ENCODE measurements around the gene EXO5.

DNA sequence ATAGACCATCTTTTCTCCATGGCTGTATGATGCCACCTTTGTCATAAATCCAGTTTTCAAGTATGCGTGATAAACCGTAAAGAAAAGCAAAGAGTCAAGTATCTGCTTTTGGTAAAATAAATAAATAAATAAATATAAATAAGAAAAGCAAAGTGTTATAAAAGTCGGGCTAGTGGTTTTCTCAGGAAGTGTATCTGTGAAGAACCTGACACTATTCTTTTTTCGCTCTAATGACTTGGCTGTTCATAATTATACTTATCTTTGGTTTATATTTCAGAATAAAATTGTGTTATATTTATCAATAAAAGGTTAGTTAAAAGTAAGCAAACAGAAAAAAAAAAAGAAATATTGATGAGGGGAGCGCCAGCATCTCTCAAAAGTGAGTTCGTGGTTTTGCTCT lies 594 bp upstream of the EXO5 start:
- TF ChIP-seq CTCF (conservative IDR thresholded peaks at IDR 0.05 in 1 of 2, IDR thresholded peaks at IDR 0.05 in 1 of 2; ENCODE audit: extremely low read depth in 1 of 2, insufficient read depth in 1 of 2, low read depth in 1 of 2, low read length in 2 of 2): no peak
- no peak for TF ChIP-seq EZH2 (IDR thresholded peaks at IDR 0.05; ENCODE audit: borderline replicate concordance, low read length)

All from mammary epithelial cell (primary cell).